Heart left ventricle (tissue), 13 donors: ENCODE measurements around the gene SMCHD1.

Experiments
- POLR2A ChIP-seq, 2 donors: fragments of 450-650 bp; IDR thresholded peaks; one replicate each; pipeline ENCODE4 v1.6.1; 2017; ENCODE audit warnings: antibody characterized with exemption in 2 of 2, mild to moderate bottlenecking in 2 of 2, moderate library complexity in 2 of 2
- TF ChIP-seq, protein P1 (sequence below), 12 donors: fragments of 200-600 bp; sonication (generic) in 4 of 12; IDR thresholded peaks; one replicate each; pipeline versions ENCODE4 v1.5.0 to v1.8.0; 2018 to 2022; ENCODE audit warnings: antibody characterized with exemption in 12 of 12, mild to moderate bottlenecking in 5 of 12
- donor health status: ischemic (EF 13 %, LVEDD 7.1; RV severe dilation, severe dysfunction).
- donor health status: DM: no; HTN: yes; CAD: no.
- donor health status: DM: no; HTN: no; CAD: no.
- donor health status: ischemic (EF 25% LVEDD 6.9; RV normal size, moderate dysfunction).
- donor health status: ischemic (EF 25% LVEDD 5.7; RV mildly dilated, moderate dysfunction).
- donor health status: ischemic (EF 35%, LVEDD 5.7; RV mildly dilated, moderate dysfunction).
- donor health status: nonischemic (EF 11% LVEDD 7.7; RV severe dilation, severe dysfunction).
- donor health status: DM: yes; HTN: yes; CAD: no.
- donor health status: PGD.
- donor health status: ischemic (EF 29% LVEDD 5.4; RV normal size, mild dysfunction).
- donor health status: nonischemic (EF 23%, LVEDD 6.1; RV moderate dilation, normal function).

DNA sequence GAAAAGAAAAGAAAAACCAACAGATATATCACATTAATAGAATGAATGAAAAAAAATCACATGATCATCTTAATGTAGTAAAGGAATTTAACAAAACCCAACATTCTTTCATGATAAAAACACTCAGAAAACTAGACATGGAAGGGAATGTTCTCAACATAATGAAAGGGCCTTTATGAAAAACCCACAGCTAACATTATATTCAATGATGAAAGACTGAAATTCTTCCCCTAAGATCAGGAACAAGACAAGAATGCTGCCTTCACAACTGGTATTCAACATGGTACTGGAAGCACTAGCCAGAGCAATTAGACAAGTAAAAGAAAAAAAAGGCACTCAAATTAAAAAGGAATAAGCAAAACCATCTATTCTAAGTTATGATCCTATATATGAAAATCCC lies 162.8 kb downstream of the SMCHD1 start:
- TF ChIP-seq, protein P1, sequence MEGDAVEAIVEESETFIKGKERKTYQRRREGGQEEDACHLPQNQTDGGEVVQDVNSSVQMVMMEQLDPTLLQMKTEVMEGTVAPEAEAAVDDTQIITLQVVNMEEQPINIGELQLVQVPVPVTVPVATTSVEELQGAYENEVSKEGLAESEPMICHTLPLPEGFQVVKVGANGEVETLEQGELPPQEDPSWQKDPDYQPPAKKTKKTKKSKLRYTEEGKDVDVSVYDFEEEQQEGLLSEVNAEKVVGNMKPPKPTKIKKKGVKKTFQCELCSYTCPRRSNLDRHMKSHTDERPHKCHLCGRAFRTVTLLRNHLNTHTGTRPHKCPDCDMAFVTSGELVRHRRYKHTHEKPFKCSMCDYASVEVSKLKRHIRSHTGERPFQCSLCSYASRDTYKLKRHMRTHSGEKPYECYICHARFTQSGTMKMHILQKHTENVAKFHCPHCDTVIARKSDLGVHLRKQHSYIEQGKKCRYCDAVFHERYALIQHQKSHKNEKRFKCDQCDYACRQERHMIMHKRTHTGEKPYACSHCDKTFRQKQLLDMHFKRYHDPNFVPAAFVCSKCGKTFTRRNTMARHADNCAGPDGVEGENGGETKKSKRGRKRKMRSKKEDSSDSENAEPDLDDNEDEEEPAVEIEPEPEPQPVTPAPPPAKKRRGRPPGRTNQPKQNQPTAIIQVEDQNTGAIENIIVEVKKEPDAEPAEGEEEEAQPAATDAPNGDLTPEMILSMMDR (IDR thresholded peaks at IDR 0.05), result no peak
- no peak for TF ChIP-seq POLR2A (IDR thresholded peaks at IDR 0.05)
